Fibroblast of upper back skin (primary cell): Measurements from ENCODE around the gene PRR14L.
"Not testable (repeated sequence)": the region's sequence is repeated elsewhere in the genome, so short reads cannot be mapped to it uniquely, and the experiment has no call there.

Source experiments
- DNase-seq: peaks from one replicate; pipeline ENCODE4 v3.0.0-alpha.2; 2013

The PRR14L gene

GRCh38 chr22:31749636-31750364, at the start of gene PRR14L:
Gene PRR14L, minus strand, starts transcription at chr22:31750132. Its CDS starts 11,272 bp downstream, at chr22:31738860.
- peak; percentile 94 for DNase-seq

- DNase-seq = not testable (repeated sequence)
Measured at GRCh38 chr22:31799358-31799757, 49.4 kb upstream of the PRR14L start.

- DNase-seq = no peak
Measured at GRCh38 chr22:31790240-31790639, 40.3 kb upstream of the PRR14L start.

- no peak for DNase-seq
Measured at GRCh38 chr22:31789803-31790202, 39.9 kb upstream of the PRR14L start.

- no peak for DNase-seq
Measured at GRCh38 chr22:31776231-31776630, 26.3 kb upstream of the PRR14L start.

GRCh38 chr22:31773416-31773815, 23.5 kb upstream of the PRR14L start:
- DNase-seq = no peak

GRCh38 chr22:31768422-31769059, 18.6 kb upstream of the PRR14L start:
- no peak for DNase-seq

- no peak for DNase-seq
Measured at GRCh38 chr22:31764785-31765184, 14.9 kb upstream of the PRR14L start.

- not testable (repeated sequence) for DNase-seq
Measured at GRCh38 chr22:31758860-31759259, 8.9 kb upstream of the PRR14L start.

GRCh38 chr22:31757265-31757664, 7.3 kb upstream of the PRR14L start:
- no peak for DNase-seq

- DNase-seq = no peak
Measured at GRCh38 chr22:31754813-31755212, 4.9 kb upstream of the PRR14L start.

- DNase-seq = peak; percentile 93
Measured at GRCh38 chr22:31753634-31754501, 3.9 kb upstream of the PRR14L start, which contains the start of gene DEPDC5. Gene DEPDC5, plus strand, starts transcription at chr22:31754019. Its CDS starts 903 bp downstream, at chr22:31754922.

GRCh38 chr22:31753005-31753633, 3.2 kb upstream of the PRR14L start:
- peak; percentile 6 for DNase-seq

GRCh38 chr22:31752096-31752847, 2.3 kb upstream of the PRR14L start:
- DNase-seq = no peak

- no peak for DNase-seq
Measured at GRCh38 chr22:31750365-31751284, 693 bp upstream of the PRR14L start.

GRCh38 chr22:31748490-31748889, 1.4 kb downstream of the PRR14L start:
- DNase-seq = no peak

- no peak for DNase-seq
Measured at GRCh38 chr22:31747441-31747840, 2.5 kb downstream of the PRR14L start.

- DNase-seq = no peak
Measured at GRCh38 chr22:31743871-31744270, 6.1 kb downstream of the PRR14L start.

- DNase-seq = no peak
Measured at GRCh38 chr22:31742682-31743081, 7.2 kb downstream of the PRR14L start.

- no peak for DNase-seq
Measured at GRCh38 chr22:31742115-31742514, 7.8 kb downstream of the PRR14L start.

GRCh38 chr22:31740314-31740713, 9.6 kb downstream of the PRR14L start:
- not testable (repeated sequence) for DNase-seq
